GM23248 (cell line): ENCODE results near the gene COBLL1. TPM values are rescaled to one million over a fixed set of nuclear protein-coding genes. Genes with fewer than 3 reads are reported as not detected.
A peak's percentile ranks its signal among the peaks of the same experiment; 100 is the strongest.
"Not testable (repeated sequence)": the region's sequence is repeated elsewhere in the genome, so short reads cannot be mapped to it uniquely, and the experiment has no call there.

Experiments used
- DNase-seq: peaks from one replicate; pipeline ENCODE4 v3.0.0-alpha.2; 2015
- H2AFZ ChIP-seq: fragments of 200-600 bp; sonication (generic); 2 replicates; pipeline ENCODE4 v1.6.1; 2016; ENCODE audit warnings: antibody characterized with exemption
- H3F3A ChIP-seq: fragments of 200-600 bp; sonication (generic); 2 replicates; pipeline ENCODE4 v1.6.1; 2016; ENCODE audit warnings: mild to moderate bottlenecking, antibody characterized with exemption, mixed run types; ENCODE audit not compliant: insufficient read depth
- H3K27ac ChIP-seq: fragments of 200-600 bp; sonication (generic); 2 replicates; pipeline ENCODE4 v1.5.1; 2016; ENCODE audit warnings: mild to moderate bottlenecking
- H3K27me3 ChIP-seq: fragments of 200-600 bp; sonication (generic); replicated peaks from 2 replicates; pipeline ENCODE4 v1.6.1; 2016; ENCODE audit warnings: mild to moderate bottlenecking; ENCODE audit not compliant: insufficient read depth
- H3K36me3 ChIP-seq: fragments of 200-600 bp; sonication (generic); 2 replicates; pipeline ENCODE4 v1.6.1; 2016; ENCODE audit warnings: low read depth, mild to moderate bottlenecking
- H3K4me1 ChIP-seq: fragments of 200-600 bp; sonication (generic); 2 replicates; pipeline ENCODE4 v1.6.1; 2016; ENCODE audit warnings: mild to moderate bottlenecking; ENCODE audit not compliant: insufficient read depth
- H3K4me2 ChIP-seq: fragments of 200-600 bp; sonication (generic); one replicate; pipeline ENCODE4 v1.6.1; 2016; ENCODE audit warnings: mild to moderate bottlenecking; ENCODE audit not compliant: unreplicated experiment
- H3K4me3 ChIP-seq: fragments of 200-600 bp; sonication (generic); 2 replicates; pipeline ENCODE4 v1.5.1; 2016; ENCODE audit warnings: mild to moderate bottlenecking
- H3K79me2 ChIP-seq: fragments of 200-600 bp; sonication (generic); 2 replicates; pipeline ENCODE4 v1.6.1; 2016; ENCODE audit warnings: mild to moderate bottlenecking; ENCODE audit not compliant: insufficient read depth
- H3K9ac ChIP-seq: fragments of 200-600 bp; sonication (generic); 2 replicates; pipeline ENCODE4 v1.6.1; 2016; ENCODE audit warnings: mild to moderate bottlenecking
- H3K9me2 ChIP-seq: fragments of 200-600 bp; sonication (generic); 2 replicates; pipeline ENCODE4 v1.6.1; 2016; ENCODE audit warnings: mixed run types, mild to moderate bottlenecking, moderate library complexity; ENCODE audit not compliant: insufficient read depth
- H3K9me3 ChIP-seq: fragments of 200-600 bp; sonication (generic); one replicate; pipeline ENCODE4 v1.6.1; 2017; ENCODE audit warnings: low read depth
- H4K20me1 ChIP-seq: fragments of 200-600 bp; sonication (generic); 2 replicates; pipeline ENCODE4 v1.6.0; 2016; ENCODE audit not compliant: insufficient read depth
- EZH2 ChIP-seq: fragments of 200-600 bp; sonication (generic); IDR thresholded peaks from 2 replicates; pipeline ENCODE4 v1.6.1; 2018; ENCODE audit warnings: antibody characterized with exemption, mild to moderate bottlenecking; ENCODE audit not compliant: insufficient read depth, poor library complexity, severe bottlenecking
- EZH2phosphoT487 ChIP-seq: fragments of 200-600 bp; sonication (generic); IDR thresholded peaks from 2 replicates; pipeline ENCODE4 v1.6.1; 2018; ENCODE audit warnings: antibody characterized with exemption, moderate library complexity, mild to moderate bottlenecking, low read depth; ENCODE audit not compliant: insufficient read depth
- WGBS, 2 experiments: methylation state at CpG; one replicate each; pipeline ENCODE4 v1.1.6; 2015 to 2017; ENCODE audit warnings: low lambda C conversion rate in 2 of 2, low coverage in 1 of 2; ENCODE audit errors: missing lambda C conversion rate in 2 of 2; 5-methylcytosine and 5-hydroxymethylcytosine counted together
- in situ Hi-C: fragments of 300-500 bp; cut with MboI; formaldehyde crosslinking; loops from 2 replicates; pipeline ENCODE4 v1.15.0; 2020
- polyA plus RNA-seq: library from polyadenylated mRNA; unstranded; fragments of >200 nt; fragmentation: Nextera tagmentation; extraction: Ambion mirVana; gene quantifications from 2 replicates; pipeline ENCODE4 v1.2.1, GENCODE V29; 2016
- total RNA-seq: library from RNA; depleted of rRNA; stranded (reverse); fragments of >200 nt; shearing (Covaris generic); gene quantifications from 2 replicates; pipeline ENCODE4 v1.2.3, GENCODE V29; 2014

The COBLL1 gene
- total and polyA plus RNA-seq, 2 experiments from 2014 or later, result 1.8 to 2.2 TPM

GRCh38 chr2:164871404-164871803 is 29.8 kb upstream of the COBLL1 start:
- H3K9ac ChIP-seq, result no peak overlapping the region
- H3F3A ChIP-seq, result no peaks in the 10 kb centered on the region
- no peak for TF ChIP-seq EZH2phosphoT487
- no peak for TF ChIP-seq EZH2
- no peak for DNase-seq
- no peaks in the 10 kb centered on the region for H4K20me1 ChIP-seq
- H3K9me2 ChIP-seq, result no peaks in the 10 kb centered on the region
- H3K4me3 ChIP-seq, result no peak overlapping the region
- in situ Hi-C loops, result no loop called here
- no peak overlapping the region for H3K4me2 ChIP-seq
- no peaks in the 10 kb centered on the region for H3K27me3 ChIP-seq
- H3K4me1 ChIP-seq, result no peaks in the 10 kb centered on the region
- H3K36me3 ChIP-seq, result no peaks in the 10 kb centered on the region
- H3K9me3 ChIP-seq, result no peaks in the 10 kb centered on the region
- WGBS, 2 experiments, result 97% methylated on average over 2 of the region's 2 CpGs; no CpG with 5 or more reads in 1 of the 2 experiments
- no peaks in the 10 kb centered on the region for H3K79me2 ChIP-seq
- H2AFZ ChIP-seq, result no peak overlapping the region
- no peak overlapping the region for H3K27ac ChIP-seq

GRCh38 chr2:164869420-164869772 is 27.8 kb upstream of the COBLL1 start:
- in situ Hi-C loops, result no loop called here
- Histone ChIP-seq H3K9me2 (no peaks in the 10 kb centered on the region), H3K9me3 (no peaks in the 10 kb centered on the region), H3K4me2 (no peak overlapping the region), H3K79me2 (no peaks in the 10 kb centered on the region), H3K36me3 (no peaks in the 10 kb centered on the region), H3F3A (no peaks in the 10 kb centered on the region), H3K27me3 (no peaks in the 10 kb centered on the region), H3K9ac (no peak overlapping the region), H4K20me1 (no peaks in the 10 kb centered on the region), H3K4me3 (no peak overlapping the region), H3K27ac (no peak overlapping the region), H3K4me1 (no peaks in the 10 kb centered on the region), H2AFZ (no peak overlapping the region)
- DNase-seq, result no peak
- no peak for TF ChIP-seq EZH2phosphoT487

- TF ChIP-seq EZH2phosphoT487 (no peak), EZH2 (no peak)
- no peak overlapping the region for H3K9ac ChIP-seq
- H3K9me2 ChIP-seq, result no peaks in the 10 kb centered on the region
- no peaks in the 10 kb centered on the region for H3K36me3 ChIP-seq
- no peaks in the 10 kb centered on the region for H3K4me1 ChIP-seq
- in situ Hi-C loops, result no loop called here
- no peak overlapping the region for H2AFZ ChIP-seq
- WGBS, 2 experiments, result 49 to 51% methylated on average over 5 of the region's 5 CpGs
- no peaks in the 10 kb centered on the region for H3K9me3 ChIP-seq
- peak; percentile 8 for DNase-seq
- H3K4me2 ChIP-seq, result no peak overlapping the region
- no peak overlapping the region for H3K27ac ChIP-seq
- H4K20me1 ChIP-seq, result no peaks in the 10 kb centered on the region
- no peaks in the 10 kb centered on the region for H3K79me2 ChIP-seq
- no peaks in the 10 kb centered on the region for H3K27me3 ChIP-seq
- no peak overlapping the region for H3K4me3 ChIP-seq
- H3F3A ChIP-seq, result no peaks in the 10 kb centered on the region
Measured at GRCh38 chr2:164868563-164869419, 27.2 kb upstream of the COBLL1 start.

- in situ Hi-C loops, result no loop called here
- 50 to 56% methylated on average over 3 of the region's 3 CpGs for WGBS, 2 experiments
Measured at GRCh38 chr2:164867779-164868397, 26.3 kb upstream of the COBLL1 start.

GRCh38 chr2:164866381-164866780 is 24.8 kb upstream of the COBLL1 start:
- not testable (repeated sequence) for H3K9ac ChIP-seq, H3K4me2 ChIP-seq
- WGBS, 2 experiments, result 83% methylated on average over 1 of the region's 1 CpG

More at GRCh38 chr2:164867779-164868397, 26.3 kb upstream of the COBLL1 start:
- TF ChIP-seq EZH2phosphoT487 (no peak), EZH2 (no peak)
- H3K4me2 ChIP-seq, result no peak overlapping the region
- H3K9me3 ChIP-seq, result no peaks in the 10 kb centered on the region
- no peak overlapping the region for H3K9ac ChIP-seq
- no peaks in the 10 kb centered on the region for H3K27me3 ChIP-seq
- H3K9me2 ChIP-seq, result no peaks in the 10 kb centered on the region
- H3K4me1 ChIP-seq, result no peaks in the 10 kb centered on the region
- no peaks in the 10 kb centered on the region for H3K79me2 ChIP-seq
- H3K4me3 ChIP-seq, result no peak overlapping the region
- no peaks in the 10 kb centered on the region for H3F3A ChIP-seq
- H2AFZ ChIP-seq, result no peak overlapping the region
- H3K27ac ChIP-seq, result no peak overlapping the region
- DNase-seq, result no peak
- no peaks in the 10 kb centered on the region for H4K20me1 ChIP-seq
- H3K36me3 ChIP-seq, result no peaks in the 10 kb centered on the region

More at GRCh38 chr2:164866381-164866780, 24.8 kb upstream of the COBLL1 start:
- in situ Hi-C loops, H3K4me1 ChIP-seq, H3K27me3 ChIP-seq, H3K79me2 ChIP-seq, H3K27ac ChIP-seq, H4K20me1 ChIP-seq, H3K36me3 ChIP-seq, H3K9me2 ChIP-seq, H2AFZ ChIP-seq, H3F3A ChIP-seq, H3K9me3 ChIP-seq, DNase-seq, H3K4me3 ChIP-seq: not testable (repeated sequence)
